Kidney (tissue), 14 donors: ENCODE data around the gene CACFD1. TPM values are rescaled to one million over a fixed set of nuclear protein-coding genes. Genes with fewer than 3 reads are reported as not detected.

Source experiments
- DNase-seq, 5 donors: peaks; one replicate each; pipeline ENCODE4 v3.0.0-alpha.2; 2013 to 2020
- FAIRE-seq: peaks from 2 replicates; lab custom pipeline; 2012; peaks lifted over from hg19 to GRCh38; lab: Jason Lieb, UNC
- H3K27ac ChIP-seq, 2 donors: one replicate each; pipeline ENCODE4 v1.7.0; 2013; ENCODE audit warnings: low read depth in 2 of 2, low read length in 2 of 2, inconsistent platforms in 1 of 2
- H3K27me3 ChIP-seq: one replicate; pipeline ENCODE4 v1.7.1; 2013; ENCODE audit warnings: low read length, inconsistent platforms; ENCODE audit not compliant: control insufficient read depth, insufficient read depth
- H3K36me3 ChIP-seq, 3 donors: one replicate each; pipeline versions ENCODE4 v1.7.0 to v1.7.1; 2013; ENCODE audit warnings: low read length in 3 of 3, control low read depth in 1 of 3, inconsistent platforms in 1 of 3; ENCODE audit not compliant: insufficient read depth in 3 of 3, control insufficient read depth in 2 of 3
- H3K4me1 ChIP-seq, 3 donors: one replicate each; pipeline versions ENCODE4 v1.7.0 to v1.7.1; 2013; ENCODE audit warnings: low read length in 3 of 3, inconsistent platforms in 1 of 3, low read depth in 1 of 3; ENCODE audit not compliant: control insufficient read depth in 2 of 3, insufficient read depth in 2 of 3
- H3K4me3 ChIP-seq, 3 donors: one replicate each; pipeline versions ENCODE4 v1.7.0 to v1.8.1; 2013; ENCODE audit warnings: low read length in 3 of 3, control low read depth in 1 of 3, inconsistent platforms in 1 of 3
- H3K9ac ChIP-seq, 3 donors: one replicate each; pipeline versions ENCODE4 v1.7.0 to v1.7.1; 2013; ENCODE audit warnings: low read length in 3 of 3, control low read depth in 1 of 3, inconsistent platforms in 1 of 3
- H3K9me3 ChIP-seq, 3 donors: one replicate each; pipeline versions ENCODE4 v1.7.0 to v1.7.1; 2013; ENCODE audit warnings: low read length in 3 of 3, control low read depth in 1 of 3, inconsistent platforms in 1 of 3; ENCODE audit not compliant: control insufficient read depth in 2 of 3, insufficient read depth in 1 of 3
- CTCF ChIP-seq: IDR thresholded peaks from 3 replicates; pipeline ENCODE4 v1.5.1; 2012; ENCODE audit warnings: mild to moderate bottlenecking, moderate library complexity, borderline replicate concordance; ENCODE audit not compliant: insufficient read depth; ENCODE audit errors: extremely low read depth
- intact Hi-C: fragments of 100-400 bp; cut with DNase I; formaldehyde crosslinking; loops from one replicate; pipeline ENCODE4 v1.11.1; 2022
- polyA plus RNA-seq: library from polyadenylated mRNA; stranded (reverse); fragments of 350-450 nt; fragmentation: Illumina TruSeq; extraction: RNeasy Lipid Tissue Mini Kit (QIAGEN cat#74804); gene quantifications from one replicate; pipeline ENCODE4 v1.2.3, GENCODE V29; 2014; ENCODE audit warnings: low read depth, low replicate concordance; ENCODE audit not compliant: insufficient read depth
- total RNA-seq: library from RNA; stranded (reverse); fragmentation: NEBNext Ultra II Directional; extraction: Animal tissue kit (Norgen Biotek cat#: 25700); gene quantifications from one replicate; pipeline ENCODE4 v1.2.1, GENCODE V29; 2021
- donor health status: control.
- donor health status: control.
- donor health status: control.
- donor health status: control.
- donor health status: control.
- donor health status: DM: yes; HTN: yes; CAD: no.
- donor health status: Normal renal cell carcinoma (clear cell type).

Gene CACFD1
- total and polyA plus RNA-seq, 2 donors from 2014 or later, result 37.3 to 37.8 TPM

DNA sequence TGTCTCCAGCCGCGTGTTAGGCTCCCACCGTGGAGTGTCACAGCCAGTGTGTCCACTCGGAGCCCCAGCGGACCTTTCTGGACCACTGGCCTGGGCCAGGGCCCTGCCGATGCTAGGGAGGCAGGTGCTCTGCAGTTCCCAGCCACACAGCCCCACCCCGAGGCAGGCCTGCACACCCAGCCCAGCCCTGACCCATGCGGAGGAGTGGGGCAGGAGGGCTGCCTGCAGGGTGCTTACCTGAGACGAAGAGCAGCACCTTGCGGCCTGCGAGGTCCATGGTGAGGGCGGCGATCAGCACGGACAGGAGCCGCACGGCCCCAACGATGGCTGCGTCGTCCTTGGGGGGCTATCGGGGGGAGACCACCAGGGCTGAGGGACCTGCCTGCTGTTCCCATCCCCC, 14.0 kb downstream of the CACFD1 start:
- no peak overlapping the region for H3K4me3 ChIP-seq
- H3K9me3 ChIP-seq, result no peaks in the 10 kb centered on the region
- peaks cover 0 to 3% (median 0%) of the 10 kb centered on the region in 3 donors for H3K4me1 ChIP-seq
- H3K27me3 ChIP-seq, result no peaks in the 10 kb centered on the region
- no peak for FAIRE-seq
- intact Hi-C loops, result no loop called here
- peak in 1 of 5 donors; percentile 74 for DNase-seq
- peaks cover 0 to 2% (median 0%) of the 10 kb centered on the region in 3 donors for H3K36me3 ChIP-seq
- H3K27ac ChIP-seq, result no peak overlapping the region
- no peak for TF ChIP-seq CTCF
- no peak overlapping the region for H3K9ac ChIP-seq

DNA sequence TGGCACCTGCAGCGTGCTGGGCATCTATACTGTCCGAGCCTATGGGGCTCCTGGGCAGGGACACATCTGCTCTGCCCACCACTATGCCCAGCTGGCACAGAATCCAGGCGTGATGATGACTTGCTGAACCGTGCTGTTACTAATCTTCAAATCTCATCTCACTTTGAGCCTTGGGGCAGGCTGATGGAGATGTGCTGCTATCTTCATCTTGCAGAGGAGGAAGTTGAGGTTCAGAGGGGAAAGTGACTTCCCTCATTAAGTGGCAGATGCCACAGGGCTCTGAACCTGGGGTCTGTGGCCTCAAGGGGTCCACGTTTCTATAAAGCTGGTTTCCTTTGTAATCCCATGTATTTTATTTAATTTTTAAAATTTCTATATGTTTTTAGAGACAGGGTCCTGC, 14.4 kb downstream of the CACFD1 start:
- Histone ChIP-seq H3K4me1 (peaks cover 0 to 3% (median 0%) of the 10 kb centered on the region in 3 donors), H3K9me3 (no peaks in the 10 kb centered on the region), H3K9ac (no peak overlapping the region), H3K27ac (no peak overlapping the region), H3K4me3 (no peak overlapping the region), H3K36me3 (no peaks in the 10 kb centered on the region), H3K27me3 (no peaks in the 10 kb centered on the region)
- no peak for DNase-seq
- no peak for TF ChIP-seq CTCF
- no peak for FAIRE-seq
- intact Hi-C loops, result no loop called here

DNA sequence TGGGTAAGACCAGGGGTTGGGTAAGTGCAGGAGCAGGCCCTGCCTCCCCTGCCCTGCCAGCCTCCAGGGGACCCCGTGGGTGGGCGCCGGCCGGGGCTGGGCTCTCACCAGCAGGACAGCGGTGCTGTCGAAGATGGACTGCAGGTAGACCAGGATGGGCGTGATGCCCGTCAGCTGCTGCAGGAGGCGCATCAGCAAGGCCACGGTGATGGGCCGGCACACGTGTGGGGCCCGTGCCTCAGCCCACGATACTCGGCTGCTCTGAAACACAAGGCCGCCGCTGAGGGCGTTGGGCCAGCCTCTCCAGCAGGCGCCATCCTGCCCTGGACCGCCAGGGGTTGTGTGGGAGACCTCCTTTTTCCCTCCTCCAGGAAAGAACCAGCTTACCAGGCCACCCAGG, 15.1 kb downstream of the CACFD1 start:
- no peak for DNase-seq
- H3K9ac ChIP-seq, result no peak overlapping the region
- no peak for TF ChIP-seq CTCF
- no peak for FAIRE-seq
- no peak overlapping the region for H3K4me3 ChIP-seq
- H3K9me3 ChIP-seq, result no peaks in the 10 kb centered on the region
- intact Hi-C loops, result no loop called here
- H3K27ac ChIP-seq, result no peak overlapping the region
- no peaks in the 10 kb centered on the region for H3K36me3 ChIP-seq
- H3K4me1 ChIP-seq, result peaks cover 0 to 5% (median 0%) of the 10 kb centered on the region in 3 donors
- no peaks in the 10 kb centered on the region for H3K27me3 ChIP-seq

GRCh38 chr9:133475292-133476012, 15.7 kb downstream of the CACFD1 start:
- peaks cover 0 to 5% (median 0%) of the 10 kb centered on the region in 3 donors for H3K4me1 ChIP-seq
- H3K9ac ChIP-seq, result no peak overlapping the region
- no peaks in the 10 kb centered on the region for H3K36me3 ChIP-seq
- H3K27me3 ChIP-seq, result no peaks in the 10 kb centered on the region
- FAIRE-seq, result no peak
- H3K9me3 ChIP-seq, result no peaks in the 10 kb centered on the region
- no peak for TF ChIP-seq CTCF
- intact Hi-C loops, result no loop called here
- no peak for DNase-seq
- no peak overlapping the region for H3K27ac ChIP-seq
- no peak overlapping the region for H3K4me3 ChIP-seq
